ENCODE results near the gene KCNN1.

- TF ChIP-seq BACH2 (CRISPR knock-in tag; IDR thresholded peaks at IDR 0.05; ENCODE audit: borderline replicate concordance) (no peak), ISL1 (CRISPR knock-in tag; IDR thresholded peaks at IDR 0.05) (no peak), ZFP3 (CRISPR knock-in tag; IDR thresholded peaks at IDR 0.05) (no peak), ESRRG (CRISPR knock-in tag; IDR thresholded peaks at IDR 0.05) (no peak)
- TF ChIP-seq, protein P1, sequence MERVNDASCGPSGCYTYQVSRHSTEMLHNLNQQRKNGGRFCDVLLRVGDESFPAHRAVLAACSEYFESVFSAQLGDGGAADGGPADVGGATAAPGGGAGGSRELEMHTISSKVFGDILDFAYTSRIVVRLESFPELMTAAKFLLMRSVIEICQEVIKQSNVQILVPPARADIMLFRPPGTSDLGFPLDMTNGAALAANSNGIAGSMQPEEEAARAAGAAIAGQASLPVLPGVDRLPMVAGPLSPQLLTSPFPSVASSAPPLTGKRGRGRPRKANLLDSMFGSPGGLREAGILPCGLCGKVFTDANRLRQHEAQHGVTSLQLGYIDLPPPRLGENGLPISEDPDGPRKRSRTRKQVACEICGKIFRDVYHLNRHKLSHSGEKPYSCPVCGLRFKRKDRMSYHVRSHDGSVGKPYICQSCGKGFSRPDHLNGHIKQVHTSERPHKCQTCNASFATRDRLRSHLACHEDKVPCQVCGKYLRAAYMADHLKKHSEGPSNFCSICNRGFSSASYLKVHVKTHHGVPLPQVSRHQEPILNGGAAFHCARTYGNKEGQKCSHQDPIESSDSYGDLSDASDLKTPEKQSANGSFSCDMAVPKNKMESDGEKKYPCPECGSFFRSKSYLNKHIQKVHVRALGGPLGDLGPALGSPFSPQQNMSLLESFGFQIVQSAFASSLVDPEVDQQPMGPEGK (CRISPR knock-in tag; IDR thresholded peaks at IDR 0.05; ENCODE audit: borderline replicate concordance) = no peak
Observed at GRCh38 chr19:17948931-17949930, 17.7 kb upstream of the KCNN1 start.

Data from SK-N-SH treated with all-trans-retinoic acid at 6 μM for 48 hours (cell line).